ENCODE data around the gene MBD5.

DNA sequence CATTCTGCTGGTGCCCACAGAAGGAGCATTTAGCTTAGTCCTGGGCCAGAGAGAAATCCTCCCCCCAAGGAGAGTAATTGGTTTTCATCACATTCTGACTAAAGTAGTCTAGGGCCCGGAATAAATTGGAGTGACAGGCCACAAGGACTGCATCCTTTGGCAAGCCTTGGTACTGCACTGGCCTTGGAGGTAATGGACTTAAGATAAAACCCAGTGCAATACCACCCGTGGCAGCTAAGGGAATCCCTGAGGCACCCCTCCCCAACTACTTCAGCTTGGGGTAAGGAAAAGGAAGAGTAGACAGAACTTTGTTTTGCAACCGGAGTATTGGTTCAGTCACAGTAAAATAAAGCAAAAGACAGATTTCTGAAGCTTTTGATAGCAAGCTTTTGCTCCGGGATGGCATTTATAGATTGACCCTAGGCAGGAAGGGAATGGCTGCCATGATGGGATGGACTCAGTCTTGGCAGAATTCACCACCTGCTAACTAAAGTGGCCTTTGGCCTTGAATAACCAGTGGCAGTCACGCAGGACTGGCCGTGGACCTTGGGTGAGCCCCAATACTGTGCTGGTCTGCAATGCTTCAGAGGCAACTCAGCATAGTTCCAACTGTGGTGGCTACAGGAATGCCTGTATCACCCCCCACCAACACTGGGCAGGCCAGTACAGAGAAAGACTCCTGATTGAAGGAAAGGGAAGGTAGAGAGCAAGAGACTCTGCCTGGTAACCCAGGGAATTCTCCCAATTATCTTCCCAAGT is 14.5 kb upstream of the MBD5 start:
- TF ChIP-seq, protein P1, sequence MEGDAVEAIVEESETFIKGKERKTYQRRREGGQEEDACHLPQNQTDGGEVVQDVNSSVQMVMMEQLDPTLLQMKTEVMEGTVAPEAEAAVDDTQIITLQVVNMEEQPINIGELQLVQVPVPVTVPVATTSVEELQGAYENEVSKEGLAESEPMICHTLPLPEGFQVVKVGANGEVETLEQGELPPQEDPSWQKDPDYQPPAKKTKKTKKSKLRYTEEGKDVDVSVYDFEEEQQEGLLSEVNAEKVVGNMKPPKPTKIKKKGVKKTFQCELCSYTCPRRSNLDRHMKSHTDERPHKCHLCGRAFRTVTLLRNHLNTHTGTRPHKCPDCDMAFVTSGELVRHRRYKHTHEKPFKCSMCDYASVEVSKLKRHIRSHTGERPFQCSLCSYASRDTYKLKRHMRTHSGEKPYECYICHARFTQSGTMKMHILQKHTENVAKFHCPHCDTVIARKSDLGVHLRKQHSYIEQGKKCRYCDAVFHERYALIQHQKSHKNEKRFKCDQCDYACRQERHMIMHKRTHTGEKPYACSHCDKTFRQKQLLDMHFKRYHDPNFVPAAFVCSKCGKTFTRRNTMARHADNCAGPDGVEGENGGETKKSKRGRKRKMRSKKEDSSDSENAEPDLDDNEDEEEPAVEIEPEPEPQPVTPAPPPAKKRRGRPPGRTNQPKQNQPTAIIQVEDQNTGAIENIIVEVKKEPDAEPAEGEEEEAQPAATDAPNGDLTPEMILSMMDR (IDR thresholded peaks at IDR 0.05) = no peak
- TF ChIP-seq POLR2A (IDR thresholded peaks at IDR 0.05) = no peak
